ENCODE results near the gene AGFG1.

AGFG1 gene

DNA sequence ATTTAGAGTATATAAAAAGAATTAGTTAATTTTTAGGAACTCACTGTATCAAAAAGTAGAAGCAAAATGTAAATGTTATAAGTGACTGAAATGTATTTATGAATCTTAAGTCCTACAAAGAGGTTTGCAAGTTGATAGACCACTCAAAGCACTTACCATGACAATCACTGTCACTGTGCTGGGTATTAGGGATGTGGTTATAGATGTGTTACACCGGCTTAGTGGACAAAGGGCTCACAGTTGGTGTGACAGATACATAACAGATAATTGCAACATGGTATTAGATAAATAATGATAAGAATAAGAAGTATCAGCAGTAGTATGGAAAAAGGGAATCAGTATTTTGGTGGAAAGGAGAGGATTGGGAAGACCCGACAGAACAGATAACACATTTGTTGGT, 21.6 kb downstream of the AGFG1 start:
- Mint-ChIP-seq H3K36me3 (ENCODE audit: low read depth) (peaks cover 51% of the 10 kb centered on the region), H3K27me3 (no peaks in the 10 kb centered on the region), H3K4me1 (ENCODE audit: low read depth) (peaks cover 7% of the 10 kb centered on the region), H3K27ac (no peak overlapping the region), H3K4me3 (no peak overlapping the region), H3K9me3 (no peaks in the 10 kb centered on the region)
- intact Hi-C loops (cut with micrococcal nuclease): no loop called here

DNA sequence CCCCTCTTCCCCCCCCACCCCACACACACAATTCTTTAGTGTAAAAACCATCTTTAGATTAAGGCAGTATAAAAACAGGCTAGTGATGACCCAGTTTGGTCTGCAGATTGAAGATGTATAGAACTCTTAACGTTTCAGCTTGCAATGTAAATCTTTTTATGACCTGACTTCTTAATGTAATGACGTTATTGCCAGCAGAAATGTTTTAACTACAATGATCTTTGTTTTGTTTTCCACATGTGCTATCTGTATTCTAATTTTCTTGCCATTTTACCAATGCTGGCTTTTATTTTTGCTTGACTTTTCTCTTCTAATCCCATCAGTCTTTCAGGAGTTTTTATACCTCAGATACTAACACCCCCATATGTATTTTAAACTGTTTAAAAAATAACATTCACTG, 25.2 kb downstream of the AGFG1 start:
- no peak overlapping the region for H3K4me3 Mint-ChIP-seq
- no peaks in the 10 kb centered on the region for H3K27me3 Mint-ChIP-seq
- H3K27ac Mint-ChIP-seq: no peak overlapping the region
- H3K36me3 Mint-ChIP-seq (ENCODE audit: low read depth): peaks cover 64% of the 10 kb centered on the region
- no peaks in the 10 kb centered on the region for H3K9me3 Mint-ChIP-seq
- intact Hi-C loops (cut with micrococcal nuclease): no loop called here
- H3K4me1 Mint-ChIP-seq (ENCODE audit: low read depth): peaks cover 6% of the 10 kb centered on the region

DNA sequence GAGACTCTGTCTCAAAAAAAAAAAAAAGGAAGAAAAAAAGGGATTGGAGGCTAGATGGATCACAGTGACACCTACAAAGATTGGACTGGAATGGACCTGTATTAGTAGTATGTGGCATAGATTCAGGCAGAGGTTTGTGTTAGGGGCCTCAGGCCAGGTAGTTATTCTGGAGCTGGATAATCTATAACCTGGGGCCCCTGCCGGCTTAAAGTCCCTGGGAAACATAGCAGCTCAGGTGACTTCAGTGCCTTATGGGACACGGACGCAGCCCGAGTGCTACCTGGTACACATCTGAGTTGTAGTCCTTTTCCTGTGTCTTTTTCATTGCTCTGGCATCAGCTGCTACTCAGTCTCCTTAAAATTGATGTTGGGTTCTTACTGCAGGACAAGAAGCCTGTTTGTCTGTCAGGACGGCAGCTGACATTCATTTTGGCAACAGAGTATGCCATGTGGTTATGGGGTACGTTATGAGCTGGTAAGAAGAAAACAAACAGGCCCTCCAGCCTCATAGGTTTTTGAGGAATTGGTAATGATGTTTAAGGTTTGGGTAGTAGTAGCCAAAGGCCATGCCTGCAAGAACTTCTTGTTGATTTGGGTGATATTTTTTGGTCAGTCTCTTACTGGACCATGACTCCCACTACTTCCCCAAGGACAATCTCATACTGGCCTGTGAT, 27.8 kb downstream of the AGFG1 start:
- intact Hi-C loops (cut with micrococcal nuclease): no loop called here
- peaks cover 32% of the 10 kb centered on the region for H3K4me1 Mint-ChIP-seq (ENCODE audit: low read depth)
- no peaks in the 10 kb centered on the region for H3K27me3 Mint-ChIP-seq
- peaks cover 49% of the 10 kb centered on the region for H3K36me3 Mint-ChIP-seq (ENCODE audit: low read depth)
- no peak overlapping the region for H3K4me3 Mint-ChIP-seq
- no peak overlapping the region for H3K27ac Mint-ChIP-seq
- no peaks in the 10 kb centered on the region for H3K9me3 Mint-ChIP-seq

DNA sequence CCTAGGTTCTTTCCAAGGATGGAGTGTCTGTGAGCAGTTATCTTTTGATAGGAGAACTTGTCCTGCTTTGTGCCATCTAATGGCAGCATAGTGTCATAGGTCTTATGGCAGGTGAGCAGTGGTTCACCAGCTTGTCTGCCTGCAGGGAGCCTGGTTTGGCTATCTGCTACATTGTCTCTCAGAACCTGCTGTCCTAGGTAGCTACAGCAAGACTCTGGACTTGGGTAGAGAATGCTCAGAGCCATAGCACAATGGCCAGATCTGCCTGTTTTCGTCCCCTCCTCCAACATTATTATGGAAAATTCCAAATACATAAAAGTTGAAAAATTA, 28.3 kb downstream of the AGFG1 start:
- intact Hi-C loops (cut with micrococcal nuclease): no loop called here
- Mint-ChIP-seq H3K27ac (no peak overlapping the region), H3K4me3 (no peak overlapping the region), H3K27me3 (no peaks in the 10 kb centered on the region), H3K4me1 (ENCODE audit: low read depth) (peaks cover 35% of the 10 kb centered on the region), H3K9me3 (no peaks in the 10 kb centered on the region), H3K36me3 (ENCODE audit: low read depth) (peaks cover 45% of the 10 kb centered on the region)

DNA sequence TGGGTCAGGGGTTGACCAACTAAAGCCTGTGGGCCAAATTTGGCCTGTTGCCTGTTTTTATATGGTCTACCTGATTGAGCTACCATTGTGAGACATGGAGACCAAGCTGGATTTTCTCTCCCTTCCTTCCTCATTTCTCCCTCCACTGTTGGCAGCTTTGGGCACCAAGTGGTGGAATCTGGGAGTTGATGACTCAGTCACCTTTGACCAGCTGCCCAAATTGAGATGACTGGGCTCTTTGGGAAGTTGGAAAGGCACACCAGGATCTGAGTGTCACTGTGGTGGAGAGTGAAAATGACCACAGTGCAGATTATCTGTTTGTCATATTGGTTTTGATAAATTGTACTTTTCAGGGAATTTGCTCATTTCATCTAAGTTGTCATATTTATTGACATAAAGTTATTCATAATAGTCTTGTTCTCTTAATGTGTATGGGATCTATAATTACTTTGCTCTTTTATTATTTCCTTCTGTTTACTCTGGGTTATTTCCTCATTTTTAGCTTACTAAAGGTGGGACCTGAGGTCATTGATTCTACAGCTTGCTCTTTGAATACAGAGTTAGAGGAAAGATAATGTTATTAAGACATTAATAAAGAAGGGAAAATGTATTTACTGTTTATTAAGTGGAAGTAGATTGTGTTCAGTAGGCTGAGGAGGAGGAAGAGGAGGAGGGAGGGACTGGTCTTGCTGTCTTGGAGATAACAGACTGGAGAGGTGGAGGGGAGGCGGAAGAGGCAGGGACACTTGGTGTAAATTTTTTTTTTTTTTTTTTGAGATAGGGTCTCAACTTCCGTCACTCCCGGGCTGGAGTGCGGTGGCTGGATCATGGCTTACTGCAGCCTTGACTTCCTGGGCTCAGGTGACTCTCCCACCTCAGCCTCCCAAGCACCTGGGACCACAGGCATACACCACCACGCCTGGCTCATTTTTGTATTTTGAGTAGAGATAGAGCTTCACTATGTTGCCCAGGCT, 31.8 kb downstream of the AGFG1 start:
- Mint-ChIP-seq H3K36me3 (ENCODE audit: low read depth) (peaks cover 37% of the 10 kb centered on the region), H3K4me3 (no peak overlapping the region), H3K27me3 (no peaks in the 10 kb centered on the region), H3K4me1 (ENCODE audit: low read depth) (peaks cover 55% of the 10 kb centered on the region), H3K27ac (peak overlapping the region; percentile 57), H3K9me3 (no peaks in the 10 kb centered on the region)
- intact Hi-C loops (cut with micrococcal nuclease): no loop called here

DNA sequence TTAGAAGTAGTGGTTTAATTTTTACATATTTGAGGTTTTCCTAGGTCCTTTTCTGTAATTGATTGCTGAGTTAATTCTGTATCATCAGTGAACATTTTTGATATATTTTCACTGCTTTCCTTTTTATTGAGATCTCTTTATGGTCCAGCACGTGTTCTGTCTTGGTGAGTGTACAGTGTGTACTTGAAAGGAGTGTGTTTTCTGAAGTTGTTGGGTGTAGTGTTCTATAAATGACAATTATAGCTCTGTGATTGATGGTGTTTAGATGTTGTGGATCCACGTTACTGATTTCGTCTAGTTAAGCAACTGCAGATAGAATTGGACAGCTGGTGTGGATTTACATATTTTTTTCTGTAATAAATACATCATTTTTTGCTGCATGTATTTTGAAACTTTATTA, 32.7 kb downstream of the AGFG1 start:
- H3K27ac Mint-ChIP-seq: peak overlapping the region; percentile 41
- H3K9me3 Mint-ChIP-seq: no peaks in the 10 kb centered on the region
- intact Hi-C loops (cut with micrococcal nuclease): no loop called here
- H3K36me3 Mint-ChIP-seq (ENCODE audit: low read depth): peaks cover 28% of the 10 kb centered on the region
- no peak overlapping the region for H3K4me3 Mint-ChIP-seq
- H3K4me1 Mint-ChIP-seq (ENCODE audit: low read depth): peaks cover 60% of the 10 kb centered on the region
- H3K27me3 Mint-ChIP-seq: no peaks in the 10 kb centered on the region

DNA sequence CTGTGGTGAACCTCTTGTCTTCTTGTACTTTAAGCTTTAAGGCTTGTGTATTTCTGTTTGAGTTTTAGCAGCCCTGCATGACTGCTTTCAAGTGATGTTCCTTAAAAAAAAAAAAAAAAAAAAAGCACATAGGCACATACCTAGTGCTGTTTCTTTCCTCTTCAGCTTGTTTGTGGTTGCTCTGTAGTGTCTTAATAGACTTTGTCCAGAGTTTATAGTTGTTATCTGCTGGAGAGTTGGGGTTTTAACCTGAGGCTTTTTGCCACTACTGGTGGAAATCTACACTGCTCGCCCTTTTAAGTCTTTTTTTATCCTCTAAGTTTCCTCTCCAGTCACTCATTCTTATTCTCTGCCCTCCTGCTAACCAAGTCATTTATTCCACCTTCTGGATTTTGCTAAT, 34.5 kb downstream of the AGFG1 start:
- intact Hi-C loops (cut with micrococcal nuclease): no loop called here
- Mint-ChIP-seq H3K27me3 (no peaks in the 10 kb centered on the region), H3K9me3 (no peaks in the 10 kb centered on the region), H3K27ac (no peak overlapping the region), H3K4me3 (no peak overlapping the region), H3K4me1 (ENCODE audit: low read depth) (peaks cover 73% of the 10 kb centered on the region), H3K36me3 (ENCODE audit: low read depth) (peaks cover 22% of the 10 kb centered on the region)

DNA sequence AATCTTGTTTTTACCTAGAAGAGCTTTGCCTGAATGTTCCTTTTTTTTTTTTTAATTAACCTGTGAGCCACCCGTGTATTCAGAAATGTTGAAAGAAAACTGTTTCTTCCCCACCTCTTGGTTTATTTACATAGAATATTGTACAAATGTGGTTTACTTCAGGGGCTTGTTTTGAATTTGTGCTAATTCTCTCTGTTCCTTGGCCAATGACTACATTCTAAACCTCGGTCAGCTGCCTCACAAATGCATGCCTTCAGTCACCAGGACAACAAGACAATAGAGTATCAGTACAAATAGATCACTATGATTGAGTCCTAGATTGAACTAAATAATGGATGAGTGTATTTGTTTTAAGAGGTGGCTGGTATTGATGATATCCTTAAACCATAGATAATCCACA, 36.0 kb downstream of the AGFG1 start:
- H3K4me3 Mint-ChIP-seq: no peak overlapping the region
- H3K27ac Mint-ChIP-seq: no peak overlapping the region
- H3K4me1 Mint-ChIP-seq (ENCODE audit: low read depth): peaks cover 66% of the 10 kb centered on the region
- H3K36me3 Mint-ChIP-seq (ENCODE audit: low read depth): peaks cover 18% of the 10 kb centered on the region
- H3K27me3 Mint-ChIP-seq: no peaks in the 10 kb centered on the region
- intact Hi-C loops (cut with micrococcal nuclease): no loop called here
- H3K9me3 Mint-ChIP-seq: no peaks in the 10 kb centered on the region

DNA sequence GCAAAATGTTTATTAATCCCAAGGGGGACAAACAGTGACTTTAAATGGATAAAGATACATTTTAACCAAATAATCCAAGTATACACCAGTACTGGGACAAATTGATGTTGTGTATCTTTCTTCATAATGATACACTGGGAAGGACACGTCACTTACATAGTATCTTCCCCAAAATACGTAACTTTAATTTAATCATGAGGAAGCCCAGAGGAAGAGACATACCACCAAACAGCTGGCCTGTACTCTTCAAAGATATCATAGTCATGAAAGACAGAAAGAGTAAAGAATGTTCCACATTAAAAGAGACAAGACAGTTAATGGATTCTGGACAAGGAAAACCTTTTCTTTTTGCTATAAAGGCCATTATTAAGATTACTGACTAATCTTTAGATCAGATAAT, 37.1 kb downstream of the AGFG1 start:
- Mint-ChIP-seq H3K36me3 (ENCODE audit: low read depth) (peaks cover 15% of the 10 kb centered on the region), H3K27me3 (no peaks in the 10 kb centered on the region), H3K27ac (no peak overlapping the region), H3K4me3 (no peak overlapping the region), H3K9me3 (no peaks in the 10 kb centered on the region), H3K4me1 (ENCODE audit: low read depth) (peaks cover 64% of the 10 kb centered on the region)
- intact Hi-C loops (cut with micrococcal nuclease): no loop called here

DNA sequence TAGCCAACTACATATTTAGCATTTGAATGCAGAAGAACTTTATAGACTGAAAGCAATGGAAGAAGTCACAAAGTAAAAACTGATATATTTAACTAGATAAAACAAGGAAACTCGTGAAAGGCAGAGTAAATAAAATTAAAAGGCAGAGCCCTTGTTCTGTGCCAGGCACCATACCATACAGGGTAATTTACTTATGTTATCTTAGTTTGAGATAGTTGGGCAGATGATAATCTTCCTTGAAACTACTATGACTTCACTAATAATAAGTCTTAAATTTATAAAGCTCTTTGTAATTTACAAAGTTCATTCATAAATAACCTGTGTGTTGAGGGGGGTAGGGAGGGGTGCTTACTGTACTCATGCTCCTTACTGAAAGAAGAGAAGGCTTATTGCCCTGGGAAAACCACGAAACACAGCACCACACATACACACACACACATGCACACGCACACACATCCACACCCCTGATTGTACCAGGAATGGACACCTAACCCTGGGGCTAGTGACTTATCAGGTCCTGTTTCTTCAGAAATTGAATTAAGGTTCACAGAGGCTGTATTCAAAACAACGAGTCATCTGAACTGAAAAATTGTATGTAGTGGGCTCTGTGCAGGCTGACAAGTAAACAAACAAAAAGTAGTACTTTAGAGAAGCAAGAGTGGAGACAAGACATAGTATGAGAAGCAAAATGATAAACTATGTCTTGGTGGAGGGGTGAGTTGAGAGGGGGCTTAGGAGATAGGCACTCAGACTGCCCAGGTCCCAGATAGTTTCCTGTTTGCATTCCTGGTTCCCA, 38.1 kb downstream of the AGFG1 start:
- intact Hi-C loops (cut with micrococcal nuclease): no loop called here
- peaks cover 12% of the 10 kb centered on the region for H3K36me3 Mint-ChIP-seq (ENCODE audit: low read depth)

DNA sequence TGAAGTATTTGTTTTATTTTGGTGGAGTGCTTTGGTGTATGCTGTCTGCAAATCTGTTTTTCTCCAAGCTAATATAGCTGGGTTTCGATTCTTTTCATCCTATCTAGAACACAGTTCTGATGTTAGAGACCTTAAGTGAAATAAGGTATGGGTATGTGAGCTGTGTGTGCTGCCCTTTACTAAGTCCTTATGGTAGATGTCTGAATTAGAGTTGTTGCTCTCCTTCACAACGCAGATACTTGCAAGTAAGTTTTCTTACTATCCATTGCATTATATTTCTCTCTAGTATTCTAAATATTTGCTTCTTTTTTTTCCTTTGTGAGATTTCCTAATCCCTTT, 38.6 kb downstream of the AGFG1 start:
- no peaks in the 10 kb centered on the region for H3K9me3 Mint-ChIP-seq
- peaks cover 63% of the 10 kb centered on the region for H3K4me1 Mint-ChIP-seq (ENCODE audit: low read depth)
- H3K27ac Mint-ChIP-seq: no peak overlapping the region
- H3K36me3 Mint-ChIP-seq (ENCODE audit: low read depth): peaks cover 12% of the 10 kb centered on the region
- H3K4me3 Mint-ChIP-seq: no peak overlapping the region
- intact Hi-C loops (cut with micrococcal nuclease): no loop called here
- H3K27me3 Mint-ChIP-seq: no peaks in the 10 kb centered on the region

More for the DNA sequence above, 38.1 kb downstream of the AGFG1 start:
- no peaks in the 10 kb centered on the region for H3K27me3 Mint-ChIP-seq
- no peaks in the 10 kb centered on the region for H3K9me3 Mint-ChIP-seq
- no peak overlapping the region for H3K4me3 Mint-ChIP-seq
- H3K4me1 Mint-ChIP-seq (ENCODE audit: low read depth): peaks cover 61% of the 10 kb centered on the region
- H3K27ac Mint-ChIP-seq: no peak overlapping the region

DNA sequence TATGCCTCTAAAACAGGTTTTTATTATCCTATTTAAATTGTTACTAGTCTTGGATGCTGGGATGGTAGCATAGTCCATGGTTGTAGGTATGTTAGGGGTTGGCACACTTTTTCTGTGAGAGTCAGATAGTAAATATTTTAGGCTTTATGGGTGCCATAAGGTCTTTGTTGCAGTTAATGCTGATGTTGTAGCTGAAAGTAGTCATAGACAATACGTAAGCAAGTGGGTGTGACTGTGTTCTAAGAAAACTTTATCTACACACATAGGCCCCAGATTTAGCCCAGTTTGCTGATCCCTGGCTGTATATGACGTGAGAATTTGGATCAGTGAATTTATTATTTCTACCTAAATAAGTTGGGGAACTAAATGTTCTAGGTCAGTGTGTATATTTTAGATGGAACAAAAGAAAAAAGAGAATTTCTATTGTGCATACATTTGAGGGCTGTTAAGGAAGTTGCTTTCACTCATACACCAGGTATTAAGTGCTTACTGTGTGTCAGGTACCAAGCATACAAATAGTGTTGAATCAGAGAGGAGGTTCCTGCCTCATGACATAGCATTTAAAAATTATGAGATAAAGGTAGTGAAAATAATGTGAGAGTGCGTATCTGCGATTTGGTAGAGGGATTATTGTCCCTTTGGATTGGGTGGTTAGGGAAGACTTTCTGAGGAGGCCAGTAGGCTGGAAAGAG, 39.4 kb downstream of the AGFG1 start:
- Mint-ChIP-seq H3K36me3 (ENCODE audit: low read depth) (peaks cover 11% of the 10 kb centered on the region), H3K4me3 (no peak overlapping the region), H3K9me3 (no peaks in the 10 kb centered on the region), H3K27me3 (no peaks in the 10 kb centered on the region), H3K27ac (no peak overlapping the region), H3K4me1 (ENCODE audit: low read depth) (peaks cover 63% of the 10 kb centered on the region)
- intact Hi-C loops (cut with micrococcal nuclease): no loop called here

DNA sequence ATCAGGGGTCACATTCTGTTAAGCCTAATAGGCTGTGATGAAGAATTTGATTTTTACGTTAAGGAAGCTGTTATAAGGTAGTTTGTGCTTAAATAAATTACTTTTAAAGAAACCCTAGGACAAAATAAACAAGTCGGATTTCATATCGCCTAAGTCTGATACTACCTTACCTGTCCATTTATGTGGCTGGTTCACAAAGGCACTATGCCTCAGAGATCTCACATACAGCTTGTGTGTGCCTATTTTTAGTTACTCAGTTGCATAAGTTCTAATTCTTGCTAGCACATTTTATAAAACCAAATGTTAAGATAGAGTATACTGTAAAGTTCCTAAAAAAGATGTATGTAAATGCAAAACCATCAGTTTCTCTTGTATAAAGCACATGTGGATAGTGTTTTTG, 40.0 kb downstream of the AGFG1 start:
- Mint-ChIP-seq H3K36me3 (ENCODE audit: low read depth) (peaks cover 5% of the 10 kb centered on the region), H3K9me3 (no peaks in the 10 kb centered on the region), H3K4me3 (no peak overlapping the region), H3K4me1 (ENCODE audit: low read depth) (peaks cover 62% of the 10 kb centered on the region), H3K27ac (no peak overlapping the region), H3K27me3 (no peaks in the 10 kb centered on the region)
- intact Hi-C loops (cut with micrococcal nuclease): no loop called here

DNA sequence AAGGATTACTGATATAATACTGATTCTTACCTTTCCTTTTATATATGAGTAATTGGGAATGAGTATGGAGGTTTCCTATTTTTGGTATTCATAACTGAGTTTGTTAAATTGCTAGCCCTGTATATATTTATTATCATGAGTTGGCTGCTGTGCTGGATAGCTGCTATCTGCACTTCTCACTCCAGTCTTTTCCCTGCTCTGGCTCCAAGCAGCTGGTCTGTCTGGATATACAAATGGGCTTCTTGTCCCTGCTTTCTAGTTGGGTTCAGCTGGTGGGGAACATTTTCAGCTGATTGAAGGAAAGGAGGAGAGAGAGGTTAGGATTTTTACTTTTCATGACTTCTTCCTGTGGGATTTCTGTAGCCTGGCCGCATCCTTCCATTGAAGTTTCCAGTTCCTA, 41.2 kb downstream of the AGFG1 start:
- Mint-ChIP-seq H3K4me1 (ENCODE audit: low read depth) (peaks cover 74% of the 10 kb centered on the region), H3K27me3 (no peaks in the 10 kb centered on the region), H3K4me3 (no peak overlapping the region), H3K9me3 (no peaks in the 10 kb centered on the region), H3K27ac (no peak overlapping the region), H3K36me3 (ENCODE audit: low read depth) (peaks cover 5% of the 10 kb centered on the region)
- intact Hi-C loops (cut with micrococcal nuclease): no loop called here

Measured in dendritic cell treated with granulocyte-macrophage colony-stimulating factor and Interleukin-4, amounts not matched to agents 40 ng/mL and 50 ng/mL, for 4 days (primary cell).